CD14-positive monocyte (primary cell): Measurements from ENCODE around the gene ARID1B. TPM values are rescaled to one million over a fixed set of nuclear protein-coding genes. Genes with fewer than 3 reads are reported as not detected.
A peak's percentile ranks its signal among the peaks of the same experiment; 100 is the strongest.

Experiments used
- DNase-seq, 3 donors: peaks; one replicate each; pipeline ENCODE4 v3.0.0-alpha.2; 2011 to 2022
- H2AFZ ChIP-seq: 2 replicates; pipeline ENCODE4 v1.6.0; 2012; ENCODE audit warnings: mild to moderate bottlenecking, low read depth, low read length, inconsistent platforms; ENCODE audit not compliant: insufficient read depth, poor library complexity, severe bottlenecking
- H3K27ac ChIP-seq, 2 donors: 1 replicate in 1 of 2; 2 replicates in 1 of 2; pipeline ENCODE4 v1.5.1; 2012 to 2013; ENCODE audit warnings: low read length in 2 of 2, control low read depth in 1 of 2, inconsistent platforms in 1 of 2, low read depth in 1 of 2, mild to moderate bottlenecking in 1 of 2
- H3K27me3 ChIP-seq, 2 donors: one replicate each; pipeline versions ENCODE4 v1.6.0 to v1.6.1; 2011 to 2013; ENCODE audit warnings: low read length in 2 of 2; ENCODE audit not compliant: control insufficient read depth in 2 of 2, insufficient read depth in 2 of 2
- H3K36me3 ChIP-seq, 2 donors: replicated peaks in 1 of 2; 1 replicate in 1 of 2; 2 replicates in 1 of 2; pipeline versions ENCODE4 v1.5.1 to v1.6.1; 2012 to 2013; ENCODE audit warnings: low read length in 2 of 2, control low read depth in 1 of 2, inconsistent platforms in 1 of 2, mild to moderate bottlenecking in 1 of 2; ENCODE audit not compliant: insufficient read depth in 2 of 2, control insufficient read depth in 1 of 2
- H3K4me1 ChIP-seq, 2 donors: 1 replicate in 1 of 2; 2 replicates in 1 of 2; pipeline versions ENCODE4 v1.5.1 to v1.6.1; 2012 to 2013; ENCODE audit warnings: low read length in 2 of 2, control low read depth in 1 of 2, inconsistent platforms in 1 of 2, mild to moderate bottlenecking in 1 of 2, moderate library complexity in 1 of 2; ENCODE audit not compliant: insufficient read depth in 2 of 2, control insufficient read depth in 1 of 2
- H3K4me2 ChIP-seq: replicated peaks from 2 replicates; pipeline ENCODE3; 2012; ENCODE audit warnings: low read length, moderate library complexity, mild to moderate bottlenecking; ENCODE audit not compliant: poor library complexity, severe bottlenecking; ENCODE audit errors: extremely low read depth
- H3K4me3 ChIP-seq, 3 experiments: fragments of 200-600 bp in 1 of 3; sonication (generic) in 1 of 3; replicated peaks in 1 of 3; 1 replicate in 2 of 3; 2 replicates in 1 of 3; pipeline ENCODE4 v1.5.1; 2011 to 2013; ENCODE audit warnings: low read length in 3 of 3, mild to moderate bottlenecking in 3 of 3, control low read depth in 2 of 3, low read depth in 2 of 3, inconsistent platforms in 1 of 3, moderate library complexity in 1 of 3
- H3K79me2 ChIP-seq: 2 replicates; pipeline ENCODE4 v1.6.0; 2012; ENCODE audit warnings: mild to moderate bottlenecking, control low read depth, inconsistent platforms, low read length, moderate library complexity; ENCODE audit not compliant: insufficient read depth
- H3K9ac ChIP-seq: 2 replicates; pipeline ENCODE4 v1.6.0; 2017; ENCODE audit warnings: low read length, mild to moderate bottlenecking; ENCODE audit not compliant: insufficient read depth, poor library complexity, severe bottlenecking
- H3K9me3 ChIP-seq, 2 donors: replicated peaks in 1 of 2; 1 replicate in 1 of 2; 2 replicates in 1 of 2; pipeline versions ENCODE4 v1.5.1 to v1.6.1; 2012 to 2013; ENCODE audit warnings: low read length in 2 of 2, control low read depth in 1 of 2; ENCODE audit not compliant: control insufficient read depth in 1 of 2, insufficient read depth in 1 of 2
- H4K20me1 ChIP-seq: 2 replicates; pipeline ENCODE4 v1.6.0; 2012; ENCODE audit warnings: mild to moderate bottlenecking, low read length, control low read depth, moderate library complexity; ENCODE audit not compliant: insufficient read depth
- H3K27ac Mint-ChIP-seq, 7 donors: one replicate each; pipeline ENCODE4 v1.8.0; 2020; ENCODE audit warnings: mild to moderate bottlenecking in 7 of 7, mixed read lengths in 7 of 7, moderate library complexity in 6 of 7, inconsistent platforms in 2 of 7
- H3K27me3 Mint-ChIP-seq, 3 donors: one replicate each; pipeline ENCODE4 v1.8.0; 2021 to 2022; ENCODE audit warnings: low read depth in 3 of 3, mild to moderate bottlenecking in 3 of 3, mixed read lengths in 3 of 3, moderate library complexity in 3 of 3, inconsistent platforms in 1 of 3
- H3K36me3 Mint-ChIP-seq, 2 donors: one replicate each; pipeline ENCODE4 v1.8.0; 2020; ENCODE audit warnings: mixed read lengths in 2 of 2, inconsistent platforms in 1 of 2, mild to moderate bottlenecking in 1 of 2
- H3K4me1 Mint-ChIP-seq: one replicate; pipeline ENCODE4 v1.8.0; 2020; ENCODE audit warnings: mild to moderate bottlenecking, mixed read lengths
- H3K4me3 Mint-ChIP-seq, 2 donors: one replicate each; pipeline ENCODE4 v1.8.0; 2020; ENCODE audit warnings: mild to moderate bottlenecking in 2 of 2, mixed read lengths in 2 of 2, moderate library complexity in 1 of 2
- H3K9me3 Mint-ChIP-seq, 7 donors: one replicate each; pipeline ENCODE4 v1.8.0; 2020 to 2022; ENCODE audit warnings: mixed read lengths in 7 of 7, mild to moderate bottlenecking in 6 of 7, moderate library complexity in 6 of 7, inconsistent platforms in 2 of 7
- WGBS: methylation state at CpG from one replicate; pipeline ENCODE4 v1.1.5; 2013; ENCODE audit warnings: missing lambda C conversion rate; ENCODE audit not compliant: insufficient coverage; 5-methylcytosine and 5-hydroxymethylcytosine counted together
- intact Hi-C, 2 donors: fragments of 100-400 bp; cut with micrococcal nuclease; formaldehyde crosslinking; loops; one replicate each; pipeline versions ENCODE4 v1.15.0 to v1.15.1; 2023
- polyA plus RNA-seq, 3 donors: library from polyadenylated mRNA; depleted of rRNA in 1 of 3; unstranded in 2 of 3; stranded (reverse) in 1 of 3; fragments of 300-500 nt in 2 of 3; fragments of >200 nt in 1 of 3; fragmentation: Illumina TruSeq in 2 of 3; gene quantifications; 1 replicate in 2 of 3; 2 replicates in 1 of 3; pipeline ENCODE4 v1.2.3, GENCODE V29; 2012 to 2021
- TF ChIP-seq, protein P1 (sequence below): fragments of 200-600 bp; IDR thresholded peaks from one replicate; pipeline ENCODE4 v1.8.0; 2022; ENCODE audit warnings: antibody characterized with exemption, mild to moderate bottlenecking

The ARID1B gene
- polyA plus RNA-seq, 3 donors, result 3.2 to 22.1 (median 3.8) TPM

DNA sequence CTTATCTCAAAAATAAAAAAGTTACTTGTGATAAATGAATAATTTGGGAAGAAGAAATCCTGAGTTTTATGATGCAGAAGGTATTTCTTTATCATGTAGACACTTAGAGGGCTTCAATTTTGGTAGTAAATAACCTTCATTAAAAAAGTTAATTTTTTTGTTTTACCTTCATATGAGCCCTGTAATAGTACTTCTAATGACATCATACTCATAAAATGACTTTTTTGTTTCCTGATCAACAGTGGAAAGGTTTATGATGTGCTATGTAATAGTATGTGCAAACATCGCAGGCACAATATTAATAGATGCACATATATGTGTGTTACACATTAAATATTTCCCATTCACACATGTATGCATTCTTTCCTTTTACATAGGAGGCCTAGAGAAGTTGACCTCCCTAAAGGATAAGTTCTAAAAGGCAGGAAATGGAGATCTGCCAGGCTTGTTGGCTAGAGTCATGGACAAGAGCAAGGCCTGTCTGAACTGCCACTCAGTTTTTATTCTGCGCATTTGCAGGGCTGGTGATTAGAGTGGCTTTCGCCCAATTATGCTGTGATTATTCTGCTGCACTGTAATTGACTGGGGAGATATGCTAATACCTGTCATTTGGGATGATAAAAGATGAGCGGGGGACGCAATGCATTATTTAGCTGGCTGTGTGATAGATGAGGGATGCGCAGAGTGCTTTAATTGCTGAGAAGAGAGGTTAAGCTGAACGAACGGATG, 273.5 kb downstream of the ARID1B start:
- no peak overlapping the region for H3K27ac Mint-ChIP-seq
- no peak for DNase-seq
- 100% methylated on average over 5 of the region's 8 CpGs for WGBS

DNA sequence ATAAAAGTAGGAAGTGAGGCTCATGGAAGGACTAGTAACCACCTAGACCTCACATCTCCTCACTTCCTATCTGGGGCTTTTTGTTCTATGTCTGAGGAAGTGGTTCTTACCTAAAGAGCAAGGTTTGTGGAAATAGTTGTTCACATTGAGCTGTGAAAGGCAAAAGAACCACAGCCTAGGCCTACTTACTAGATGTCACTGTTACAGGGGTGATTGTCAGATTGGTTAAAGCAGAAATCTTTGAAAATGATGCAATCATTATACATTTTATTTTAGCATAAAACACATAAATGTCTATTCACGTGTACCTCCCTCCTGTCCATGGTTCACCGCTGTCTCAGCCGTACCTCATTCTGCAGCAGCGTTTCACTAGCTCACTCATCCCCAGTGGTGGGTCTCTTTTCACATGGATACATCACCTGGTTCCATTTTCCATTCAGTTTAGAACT, 277.4 kb downstream of the ARID1B start:
- no peaks in the 10 kb centered on the region for H3K27me3 Mint-ChIP-seq
- H3K4me1 Mint-ChIP-seq, result peaks cover 13% of the 10 kb centered on the region
- H3K4me2 ChIP-seq, result no peak overlapping the region
- 81% methylated on average over 4 of the region's 4 CpGs for WGBS
- peaks cover 2% of the 10 kb centered on the region for H3K79me2 ChIP-seq
- H2AFZ ChIP-seq, result no peak overlapping the region
- peaks cover 0 to 7% (median 3%) of the 10 kb centered on the region in 7 donors for H3K9me3 Mint-ChIP-seq
- intact Hi-C loops, result no loop called here
- no peaks in the 10 kb centered on the region for H3K27me3 ChIP-seq
- peaks cover 11 to 20% of the 10 kb centered on the region in 2 donors for H3K36me3 Mint-ChIP-seq
- no peak overlapping the region for H3K27ac ChIP-seq
- peaks cover 0 to 10% of the 10 kb centered on the region in 2 donors for H3K36me3 ChIP-seq
- H3K4me3 ChIP-seq, result no peak overlapping the region
- H3K4me3 Mint-ChIP-seq, result no peak overlapping the region
- peaks cover 19% of the 10 kb centered on the region for H4K20me1 ChIP-seq
- DNase-seq, result peak; percentile 12 to 35 (median 17)
- H3K4me1 ChIP-seq, result peaks cover 3 to 9% of the 10 kb centered on the region in 2 donors
- TF ChIP-seq, protein P1, sequence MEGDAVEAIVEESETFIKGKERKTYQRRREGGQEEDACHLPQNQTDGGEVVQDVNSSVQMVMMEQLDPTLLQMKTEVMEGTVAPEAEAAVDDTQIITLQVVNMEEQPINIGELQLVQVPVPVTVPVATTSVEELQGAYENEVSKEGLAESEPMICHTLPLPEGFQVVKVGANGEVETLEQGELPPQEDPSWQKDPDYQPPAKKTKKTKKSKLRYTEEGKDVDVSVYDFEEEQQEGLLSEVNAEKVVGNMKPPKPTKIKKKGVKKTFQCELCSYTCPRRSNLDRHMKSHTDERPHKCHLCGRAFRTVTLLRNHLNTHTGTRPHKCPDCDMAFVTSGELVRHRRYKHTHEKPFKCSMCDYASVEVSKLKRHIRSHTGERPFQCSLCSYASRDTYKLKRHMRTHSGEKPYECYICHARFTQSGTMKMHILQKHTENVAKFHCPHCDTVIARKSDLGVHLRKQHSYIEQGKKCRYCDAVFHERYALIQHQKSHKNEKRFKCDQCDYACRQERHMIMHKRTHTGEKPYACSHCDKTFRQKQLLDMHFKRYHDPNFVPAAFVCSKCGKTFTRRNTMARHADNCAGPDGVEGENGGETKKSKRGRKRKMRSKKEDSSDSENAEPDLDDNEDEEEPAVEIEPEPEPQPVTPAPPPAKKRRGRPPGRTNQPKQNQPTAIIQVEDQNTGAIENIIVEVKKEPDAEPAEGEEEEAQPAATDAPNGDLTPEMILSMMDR, result no peak
- H3K27ac Mint-ChIP-seq, result peak overlapping the region in 2 of 7 donors; percentile 69 to 70
- peaks cover 0 to 3% of the 10 kb centered on the region in 2 donors for H3K9me3 ChIP-seq
- no peak overlapping the region for H3K9ac ChIP-seq

More for the DNA sequence above, 273.5 kb downstream of the ARID1B start:
- H3K4me1 ChIP-seq, result peaks cover 9 to 17% of the 10 kb centered on the region in 2 donors
- no peaks in the 10 kb centered on the region for H3K27me3 Mint-ChIP-seq
- H4K20me1 ChIP-seq, result peaks cover 21% of the 10 kb centered on the region
- H3K9ac ChIP-seq, result no peak overlapping the region
- H3K36me3 Mint-ChIP-seq, result peaks cover 3 to 7% of the 10 kb centered on the region in 2 donors
- no peak overlapping the region for H3K4me3 Mint-ChIP-seq
- no peak overlapping the region for H2AFZ ChIP-seq
- H3K27me3 ChIP-seq, result no peaks in the 10 kb centered on the region
- intact Hi-C loops, result no loop called here
- no peak overlapping the region for H3K27ac ChIP-seq
- H3K4me1 Mint-ChIP-seq, result peaks cover 21% of the 10 kb centered on the region
- TF ChIP-seq, protein P1, result no peak
- peaks cover 0 to 4% of the 10 kb centered on the region in 2 donors for H3K36me3 ChIP-seq
- no peak overlapping the region for H3K4me2 ChIP-seq
- H3K9me3 Mint-ChIP-seq, result peaks cover 0 to 3% (median 1%) of the 10 kb centered on the region in 7 donors
- H3K4me3 ChIP-seq, result no peak overlapping the region
- H3K9me3 ChIP-seq, result peaks cover 0 to 2% of the 10 kb centered on the region in 2 donors
- H3K79me2 ChIP-seq, result no peaks in the 10 kb centered on the region
